Right renal cortex interstitium (tissue), 3 donors: Measurements from ENCODE around the gene CSNK1E. TPM values are rescaled to one million over a fixed set of nuclear protein-coding genes. Genes with fewer than 3 reads are reported as not detected.
A peak's percentile ranks its signal among the peaks of the same experiment; 100 is the strongest.

ENCODE experiments used
- DNase-seq, 3 donors: peaks; one replicate each; pipeline ENCODE4 v3.0.0-alpha.2; 2013; ENCODE audit warnings: low read depth in 3 of 3, low spot score in 2 of 3
- polyA plus RNA-seq, 3 donors: library from polyadenylated mRNA; unstranded; fragments of 120-200 nt; gene quantifications; one replicate each; pipeline ENCODE4 v1.2.1, GENCODE V29; 2013; ENCODE audit not compliant: insufficient read length in 3 of 3

The CSNK1E gene
- polyA plus RNA-seq, 3 donors = 101 to 111 (median 107) TPM

GRCh38 chr22:38335077-38335476 is 17.8 kb upstream of the CSNK1E start:
- DNase-seq = no peak

- DNase-seq = no peak
Measured at GRCh38 chr22:38327805-38328204, 10.6 kb upstream of the CSNK1E start.

GRCh38 chr22:38327396-38327795 is 10.2 kb upstream of the CSNK1E start:
- no peak for DNase-seq

- DNase-seq = no peak
Measured at GRCh38 chr22:38325587-38325986, 8.4 kb upstream of the CSNK1E start.

GRCh38 chr22:38320605-38321402 is 3.6 kb upstream of the CSNK1E start:
- no peak for DNase-seq

GRCh38 chr22:38318792-38319773 is 1.9 kb upstream of the CSNK1E start:
- DNase-seq = no peak

- DNase-seq = no peak
Measured at GRCh38 chr22:38317995-38318715, 922 bp upstream of the CSNK1E start.

- DNase-seq = peak in 1 of 3 donors; percentile 61
Measured at GRCh38 chr22:38316364-38317121, 690 bp downstream of the CSNK1E start.

GRCh38 chr22:38315823-38316363 is 1.3 kb downstream of the CSNK1E start:
- no peak for DNase-seq

- DNase-seq = no peak
Measured at GRCh38 chr22:38314933-38315822, 2.1 kb downstream of the CSNK1E start.

- DNase-seq = no peak
Measured at GRCh38 chr22:38314051-38314932, 2.9 kb downstream of the CSNK1E start.

GRCh38 chr22:38313384-38313955 is 3.8 kb downstream of the CSNK1E start:
- no peak for DNase-seq

GRCh38 chr22:38312261-38312800 is 4.9 kb downstream of the CSNK1E start:
- DNase-seq = no peak

GRCh38 chr22:38311323-38311620 is 6.0 kb downstream of the CSNK1E start:
- DNase-seq = no peak

GRCh38 chr22:38310518-38311322 is 6.5 kb downstream of the CSNK1E start:
- no peak for DNase-seq

GRCh38 chr22:38309614-38310517 is 7.4 kb downstream of the CSNK1E start:
- DNase-seq = no peak
